Thyroid gland (tissue), 4 donors: ENCODE data around the gene PPDPF.

Experiments
- CTCF ChIP-seq, 6 experiments: fragments of 200-600 bp in 3 of 6; fragments of 450-650 bp in 3 of 6; sonication (generic) in 3 of 6; IDR thresholded peaks; one replicate each; pipeline ENCODE4 v1.5.1; 2016 to 2019; ENCODE audit warnings: antibody characterized with exemption in 6 of 6, mild to moderate bottlenecking in 2 of 6, inconsistent platforms in 1 of 6, moderate library complexity in 1 of 6
- POLR2A ChIP-seq, 2 donors: fragments of 450-650 bp; IDR thresholded peaks; one replicate each; pipeline ENCODE4 v1.6.1; 2017; ENCODE audit warnings: antibody characterized with exemption in 2 of 2, mild to moderate bottlenecking in 2 of 2, moderate library complexity in 1 of 2

GRCh38 chr20:63548542-63548941 lies 28.0 kb downstream of the PPDPF start:
- TF ChIP-seq POLR2A (IDR thresholded peaks at IDR 0.05) (no peak), CTCF (IDR thresholded peaks at IDR 0.05) (no peak)
